AG04450 (cell line): Measurements from ENCODE around the gene MFSD11. TPM values are rescaled to one million over a fixed set of nuclear protein-coding genes. Genes with fewer than 3 reads are reported as not detected.

ENCODE experiments used
- CTCF ChIA-PET: fragments of 300-600, 350-600 bp; formaldehyde crosslinking; extraction: SDS; loops from one replicate; lab custom pipeline; 2022; ENCODE audit warnings: antibody characterized with exemption, inconsistent platforms; lab: Charles Lee
- POLR2A ChIA-PET: fragments of 350-600 bp; formaldehyde crosslinking; extraction: SDS; loops from one replicate; lab custom pipeline; 2021; ENCODE audit warnings: antibody characterized with exemption, inconsistent platforms; lab: Yijun Ruan, JAX
- DNase-seq: peaks from one replicate; pipeline ENCODE4 v3.0.0-alpha.2; 2011; ENCODE audit warnings: low read depth, low spot score
- H3K27ac ChIP-seq: one replicate; pipeline ENCODE4 v1.5.1; 2012; ENCODE audit warnings: low read depth, low read length, control low read depth
- H3K27me3 ChIP-seq: one replicate; pipeline ENCODE4 v1.6.0; 2012; ENCODE audit warnings: low read length; ENCODE audit not compliant: control insufficient read depth, insufficient read depth
- H3K4me3 ChIP-seq: 2 replicates; pipeline ENCODE4 v1.5.1; 2011; ENCODE audit warnings: mild to moderate bottlenecking, low read depth, low read length, control low read depth
- H3K9me3 ChIP-seq: 2 replicates; pipeline ENCODE4 v1.5.1; 2012; ENCODE audit warnings: low read length; ENCODE audit not compliant: control insufficient read depth, insufficient read depth
- CTCF ChIP-seq: IDR thresholded peaks from 2 replicates; pipeline ENCODE4 v1.5.1; 2011; ENCODE audit warnings: low read depth, low read length, control low read depth, inconsistent platforms
- polyA plus RNA-seq: library from polyadenylated mRNA; depleted of rRNA; stranded (reverse); fragments of >200 nt; gene quantifications from 2 replicates; pipeline ENCODE4 v1.2.3, GENCODE V29; 2011

The MFSD11 gene
- polyA plus RNA-seq, 1 experiment = 21.1 TPM

- H3K4me3 ChIP-seq = no peak overlapping the region
- DNase-seq = no peak
- no peaks in the 10 kb centered on the region for H3K9me3 ChIP-seq
- no peak overlapping the region for H3K27ac ChIP-seq
- POLR2A ChIA-PET = interaction anchor here (0.7 kb wide), 2 partner anchors 10 to 12 kb away, joined by 3 read pairs; no protein-coding TSS in a partner anchor
- no peak for TF ChIP-seq CTCF
- CTCF ChIA-PET = no interaction called here
- H3K27me3 ChIP-seq = no peaks in the 10 kb centered on the region
Observed at GRCh38 chr17:76748657-76749056, 10.7 kb downstream of the MFSD11 start.

- Histone ChIP-seq H3K27ac (no peak overlapping the region), H3K9me3 (no peaks in the 10 kb centered on the region), H3K27me3 (no peaks in the 10 kb centered on the region), H3K4me3 (no peak overlapping the region)
- no peak for DNase-seq
- no peak for TF ChIP-seq CTCF
- ChIA-PET CTCF (no interaction called here), POLR2A (no interaction called here)
Observed at GRCh38 chr17:76751416-76751993, 13.6 kb downstream of the MFSD11 start.

- no peak overlapping the region for H3K27ac ChIP-seq
- ChIA-PET POLR2A (no interaction called here), CTCF (interaction anchor here (0.6 kb wide), 1 partner anchor 334 kb away, joined by 3 read pairs; no protein-coding TSS in a partner anchor)
- H3K4me3 ChIP-seq = no peak overlapping the region
- TF ChIP-seq CTCF = no peak
- H3K9me3 ChIP-seq = no peaks in the 10 kb centered on the region
- no peaks in the 10 kb centered on the region for H3K27me3 ChIP-seq
- no peak for DNase-seq
Observed at GRCh38 chr17:76752006-76752405, 14.1 kb downstream of the MFSD11 start.

GRCh38 chr17:76753061-76753961, 15.4 kb downstream of the MFSD11 start:
- ChIA-PET POLR2A (no interaction called here), CTCF (no interaction called here)
- no peaks in the 10 kb centered on the region for H3K27me3 ChIP-seq
- H3K27ac ChIP-seq = no peak overlapping the region
- H3K9me3 ChIP-seq = no peaks in the 10 kb centered on the region
- no peak for TF ChIP-seq CTCF
- DNase-seq = no peak
- no peak overlapping the region for H3K4me3 ChIP-seq

- Histone ChIP-seq H3K27me3 (no peaks in the 10 kb centered on the region), H3K4me3 (no peak overlapping the region), H3K27ac (no peak overlapping the region), H3K9me3 (no peaks in the 10 kb centered on the region)
- CTCF ChIA-PET = interaction anchor here (0.6 kb wide), 2 partner anchors 33 to 1515 kb away, joined by 3 read pairs; no protein-coding TSS in a partner anchor
- DNase-seq = no peak
- POLR2A ChIA-PET = no interaction called here
- TF ChIP-seq CTCF = no peak
Observed at GRCh38 chr17:76755285-76755684, 17.4 kb downstream of the MFSD11 start.
